Hematopoietic multipotent progenitor cell treated with erythropoietin and hydrocortisone succinate and interleukin-3 and kit ligand, for 8 days (in vitro differentiated cells): ENCODE measurements around the gene NCF4.

ENCODE experiments used
- DNase-seq: peaks from one replicate; pipeline ENCODE4 v3.0.0-alpha.2; 2015

NCF4 gene

GRCh38 chr22:36865346-36865745 is 4.5 kb downstream of the NCF4 start:
- DNase-seq, result no peak

GRCh38 chr22:36867695-36868094 is 6.9 kb downstream of the NCF4 start:
- no peak for DNase-seq

GRCh38 chr22:36868546-36869181 is 7.9 kb downstream of the NCF4 start:
- DNase-seq, result peak; percentile 37

GRCh38 chr22:36870250-36870649 is 9.4 kb downstream of the NCF4 start:
- no peak for DNase-seq

GRCh38 chr22:36871669-36872081 is 10.9 kb downstream of the NCF4 start:
- no peak for DNase-seq

GRCh38 chr22:36872084-36872483 is 11.3 kb downstream of the NCF4 start:
- DNase-seq, result no peak

GRCh38 chr22:36872866-36873498 is 12.2 kb downstream of the NCF4 start:
- no peak for DNase-seq

- DNase-seq, result peak; percentile 90
These were observed 13.0 kb downstream of the NCF4 start for GRCh38 chr22:36873614-36874308.

GRCh38 chr22:36874309-36874696 is 13.5 kb downstream of the NCF4 start:
- no peak for DNase-seq

GRCh38 chr22:36874736-36875135 is 13.9 kb downstream of the NCF4 start:
- no peak for DNase-seq

- DNase-seq, result no peak
These were observed 14.9 kb downstream of the NCF4 start for GRCh38 chr22:36875741-36876140.

GRCh38 chr22:36879775-36880174 is 19.0 kb downstream of the NCF4 start:
- no peak for DNase-seq

- DNase-seq, result no peak
These were observed 20.9 kb downstream of the NCF4 start for GRCh38 chr22:36881504-36882245.

- peak; percentile 50 for DNase-seq
These were observed 23.7 kb downstream of the NCF4 start for GRCh38 chr22:36884349-36885158.

- no peak for DNase-seq
These were observed 24.7 kb downstream of the NCF4 start for GRCh38 chr22:36885474-36885873.

GRCh38 chr22:36886016-36886415 is 25.2 kb downstream of the NCF4 start:
- DNase-seq, result no peak

GRCh38 chr22:36887162-36887561 is 26.4 kb downstream of the NCF4 start:
- no peak for DNase-seq

GRCh38 chr22:36891646-36892045 is 30.8 kb downstream of the NCF4 start:
- DNase-seq, result no peak

GRCh38 chr22:36892292-36892691 is 31.5 kb downstream of the NCF4 start:
- no peak for DNase-seq

GRCh38 chr22:36893262-36893661 is 32.5 kb downstream of the NCF4 start:
- no peak for DNase-seq

GRCh38 chr22:36894266-36894665 is 33.5 kb downstream of the NCF4 start:
- no peak for DNase-seq

GRCh38 chr22:36897611-36898010 is 36.8 kb downstream of the NCF4 start:
- no peak for DNase-seq

GRCh38 chr22:36898690-36899089 is 37.9 kb downstream of the NCF4 start:
- no peak for DNase-seq
